ENCODE data around the gene DCTN3. TPM values are rescaled to one million over a fixed set of nuclear protein-coding genes. Genes with fewer than 3 reads are reported as not detected.

The DCTN3 gene
- total and polyA plus RNA-seq, 2 of the 4 experiments (the other 2 are of a cell fraction) = 122 to 183 TPM

DNA sequence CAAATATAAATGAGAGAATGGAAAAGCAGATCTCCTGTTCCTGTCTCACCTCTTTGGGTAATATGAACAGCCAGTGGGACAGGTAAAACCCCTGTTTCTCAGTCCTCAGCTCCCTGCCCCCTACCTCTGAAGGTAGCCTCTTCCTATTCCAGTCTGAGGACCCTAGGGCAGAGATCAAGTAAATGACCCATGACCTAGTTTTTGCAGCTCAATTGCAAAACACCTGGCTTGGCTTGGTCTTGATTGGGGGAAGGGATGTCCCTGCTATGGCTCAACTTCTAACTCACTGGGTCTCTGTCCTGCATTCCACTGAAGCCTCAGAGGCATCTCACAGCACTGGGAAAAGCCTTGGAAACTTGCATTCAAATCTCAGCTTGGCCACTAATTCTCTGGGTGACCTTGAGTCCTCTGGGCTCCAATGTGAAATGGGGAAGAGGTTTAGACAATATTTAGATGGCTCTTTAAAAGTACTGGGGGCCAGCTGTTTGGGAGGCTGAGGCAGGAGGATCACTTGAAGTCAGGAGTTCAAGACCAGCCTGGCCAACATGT lies 24.5 kb upstream of the DCTN3 start:
- H3K4me1 ChIP-seq (ENCODE audit: control insufficient read depth, insufficient read depth, low read length) = peaks cover 10% of the 10 kb centered on the region
- dilution Hi-C loops (cut with HindIII; ENCODE audit: low sequenced_read_pairs, unreplicated experiment) = no loop called here
- in situ Hi-C loops (cut with MboI; ENCODE audit: low sequenced_read_pairs) = no loop called here

More for the DNA sequence above, 24.5 kb upstream of the DCTN3 start:
- H3K4me2 ChIP-seq (ENCODE audit: low read depth, low read length) = no peak overlapping the region
- H3K27me3 ChIP-seq (ENCODE audit: control insufficient read depth, insufficient read depth, low read length) = no peaks in the 10 kb centered on the region
- BruUV-seq (replicated peaks) = no TSS peak
- H4K5ac ChIP-seq (ENCODE audit: low read depth, low read length) = no peak overlapping the region
- H2BK20ac ChIP-seq (ENCODE audit: low read depth, low read length) = no peak overlapping the region
- H3K36me3 ChIP-seq (ENCODE audit: control insufficient read depth, insufficient read depth, low read length) = peaks cover 16% of the 10 kb centered on the region
- POLR2A ChIA-PET (ENCODE audit: unreplicated experiment) = no interaction called here
- H3K79me1 ChIP-seq (ENCODE audit: low read depth in 1 of 2, low read length in 2 of 2) = peaks cover 15 to 27% of the 10 kb centered on the region in 2 experiments
- H2BK5ac ChIP-seq (ENCODE audit: low read depth, low read length, poor library complexity, severe bottlenecking) = no peak overlapping the region
- DNase-seq (no peak), ATAC-seq (ENCODE audit: low read depth) (no peak)
- H3K14ac ChIP-seq (replicated peaks; ENCODE audit: low read depth, low read length) = no peak overlapping the region
- H3K9me3 ChIP-seq (ENCODE audit: control insufficient read depth, insufficient read depth, low read length) = no peaks in the 10 kb centered on the region
- H2BK15ac ChIP-seq (ENCODE audit: low read depth, low read length) = no peak overlapping the region
- no peak overlapping the region for H2AK9ac ChIP-seq (replicated peaks; ENCODE audit: low read depth, low read length, poor library complexity)
- H3K9ac ChIP-seq (ENCODE audit: low read depth, low read length) = no peak overlapping the region
- CTCF ChIA-PET = interaction anchor here (0.7 kb wide), 1 partner anchor 41 kb away, joined by 5 read pairs; no protein-coding TSS in a partner anchor
- H3K56ac ChIP-seq (ENCODE audit: extremely low read depth, insufficient read depth, low read length) = no peak overlapping the region
- H3K9me1 ChIP-seq (ENCODE audit: insufficient read depth, low read length) = peaks cover 15% of the 10 kb centered on the region
- H4K8ac ChIP-seq (ENCODE audit: low read depth in 2 of 2, low read length in 2 of 2) = no peak overlapping the region
- H3K4ac ChIP-seq (ENCODE audit: low read depth, low read length) = no peak overlapping the region
- TF ChIP-seq RAD21 (IDR thresholded peaks at IDR 0.05; ENCODE audit: low read length) (no peak), CHD1 (IDR thresholded peaks at IDR 0.05; ENCODE audit: low read depth, low read length) (no peak)
- H2AFZ ChIP-seq (replicated peaks; ENCODE audit: low read length, poor library complexity) = no peak overlapping the region
- no peak overlapping the region for H2BK120ac ChIP-seq (ENCODE audit: low read depth, low read length)
- intact Hi-C loops (cut with micrococcal nuclease) = no loop called here
- H2AK5ac ChIP-seq (ENCODE audit: low read depth, low read length) = no peak overlapping the region
- H3K18ac ChIP-seq (ENCODE audit: low read depth, low read length) = no peak overlapping the region
- no peak overlapping the region for H3K4me3 ChIP-seq (ENCODE audit: insufficient read depth, low read depth, low read length)
- H3K27ac ChIP-seq (ENCODE audit: insufficient read depth, low read length) = no peak overlapping the region
- no peak overlapping the region for H3K23ac ChIP-seq (ENCODE audit: low read depth, low read length)
- H4K91ac ChIP-seq (ENCODE audit: insufficient read depth, low read depth, low read length) = no peak overlapping the region
- H4K20me1 ChIP-seq (ENCODE audit: insufficient read depth, low read length) = no peaks in the 10 kb centered on the region

Measured in IMR-90 (cell line).